ENCODE results near the gene LRFN3. TPM values are rescaled to one million over a fixed set of nuclear protein-coding genes. Genes with fewer than 3 reads are reported as not detected.

Gene LRFN3
- total RNA-seq, 1 donor from 2014 or later, result 14.4 TPM

DNA sequence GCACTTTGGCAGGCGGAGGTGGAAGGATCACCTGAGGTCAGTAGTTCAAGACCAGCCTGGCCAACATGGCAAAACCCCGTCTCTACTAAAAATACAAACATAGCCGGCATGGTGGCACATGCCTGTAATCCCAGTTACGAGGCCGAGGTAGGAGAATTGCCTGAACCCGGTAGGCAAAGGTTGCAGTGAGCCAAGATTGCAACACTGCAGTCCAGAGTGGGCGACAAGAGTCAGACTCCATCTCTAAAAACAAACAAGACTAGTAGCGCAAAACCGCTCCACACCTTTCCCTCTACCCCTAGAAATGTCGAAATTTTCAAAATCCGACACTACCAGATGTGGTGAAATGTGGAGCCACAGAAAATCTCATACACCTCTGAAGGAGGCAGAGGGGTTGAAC lies 16.9 kb upstream of the LRFN3 start:
- Histone ChIP-seq H3K36me3 (ENCODE audit: control insufficient read depth, insufficient read depth, low read length) (no peaks in the 10 kb centered on the region), H3K4me3 (ENCODE audit: low read depth, low read length) (no peak overlapping the region), H3K27me3 (ENCODE audit: control insufficient read depth, insufficient read depth, low read length) (no peaks in the 10 kb centered on the region)
- DNase-seq (ENCODE audit: low read depth), result no peak
- TF ChIP-seq, protein P1, sequence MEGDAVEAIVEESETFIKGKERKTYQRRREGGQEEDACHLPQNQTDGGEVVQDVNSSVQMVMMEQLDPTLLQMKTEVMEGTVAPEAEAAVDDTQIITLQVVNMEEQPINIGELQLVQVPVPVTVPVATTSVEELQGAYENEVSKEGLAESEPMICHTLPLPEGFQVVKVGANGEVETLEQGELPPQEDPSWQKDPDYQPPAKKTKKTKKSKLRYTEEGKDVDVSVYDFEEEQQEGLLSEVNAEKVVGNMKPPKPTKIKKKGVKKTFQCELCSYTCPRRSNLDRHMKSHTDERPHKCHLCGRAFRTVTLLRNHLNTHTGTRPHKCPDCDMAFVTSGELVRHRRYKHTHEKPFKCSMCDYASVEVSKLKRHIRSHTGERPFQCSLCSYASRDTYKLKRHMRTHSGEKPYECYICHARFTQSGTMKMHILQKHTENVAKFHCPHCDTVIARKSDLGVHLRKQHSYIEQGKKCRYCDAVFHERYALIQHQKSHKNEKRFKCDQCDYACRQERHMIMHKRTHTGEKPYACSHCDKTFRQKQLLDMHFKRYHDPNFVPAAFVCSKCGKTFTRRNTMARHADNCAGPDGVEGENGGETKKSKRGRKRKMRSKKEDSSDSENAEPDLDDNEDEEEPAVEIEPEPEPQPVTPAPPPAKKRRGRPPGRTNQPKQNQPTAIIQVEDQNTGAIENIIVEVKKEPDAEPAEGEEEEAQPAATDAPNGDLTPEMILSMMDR (IDR thresholded peaks at IDR 0.05; ENCODE audit: insufficient read depth, low read length, poor library complexity, severe bottlenecking), result no peak

DNA sequence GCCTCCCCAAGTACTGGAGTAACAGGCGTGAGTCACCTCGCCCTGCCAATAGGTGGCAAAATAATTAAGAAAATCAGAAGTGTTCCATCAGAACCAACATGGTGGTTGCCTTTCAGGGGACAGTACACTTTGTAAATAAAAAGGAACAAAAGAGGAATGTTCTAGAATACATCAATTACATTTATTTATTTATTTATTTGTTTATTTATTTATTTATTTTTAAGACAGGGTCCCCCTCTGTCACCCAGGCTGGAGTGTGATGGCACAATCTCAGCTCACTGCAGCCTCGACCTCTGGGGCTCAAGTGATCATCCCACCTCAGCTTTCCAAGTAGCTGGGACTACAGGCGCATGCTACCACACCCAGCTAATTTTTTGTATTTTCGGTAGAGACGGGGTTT lies 15.2 kb upstream of the LRFN3 start:
- Histone ChIP-seq H3K27me3 (ENCODE audit: control insufficient read depth, insufficient read depth, low read length) (peaks cover 2% of the 10 kb centered on the region), H3K4me3 (ENCODE audit: low read depth, low read length) (no peak overlapping the region), H3K36me3 (ENCODE audit: control insufficient read depth, insufficient read depth, low read length) (no peaks in the 10 kb centered on the region)
- DNase-seq (ENCODE audit: low read depth), result no peak
- TF ChIP-seq, protein P1 (IDR thresholded peaks at IDR 0.05; ENCODE audit: insufficient read depth, low read length, poor library complexity, severe bottlenecking), result no peak

DNA sequence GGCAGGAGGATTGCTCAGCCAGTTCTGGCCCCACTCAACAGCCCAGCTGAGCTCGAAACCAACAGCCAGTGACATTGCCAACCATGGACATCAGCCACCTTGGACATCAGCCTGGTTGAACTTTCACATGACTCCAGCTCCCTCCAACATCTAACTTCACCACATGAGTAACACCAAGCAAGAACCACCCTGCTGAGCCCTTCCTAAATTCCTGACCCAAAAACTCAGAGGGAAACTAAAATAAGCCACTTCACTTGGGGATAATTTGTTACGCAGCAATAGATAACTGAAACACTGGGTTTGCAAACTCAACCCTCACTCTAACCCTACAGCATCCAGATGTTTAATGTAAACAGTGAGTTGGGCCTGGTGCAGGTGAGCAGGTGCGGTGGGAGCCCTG lies 10.7 kb upstream of the LRFN3 start:
- H3K36me3 ChIP-seq (ENCODE audit: control insufficient read depth, insufficient read depth, low read length), result no peaks in the 10 kb centered on the region
- no peak for DNase-seq (ENCODE audit: low read depth)
- TF ChIP-seq, protein P1 (IDR thresholded peaks at IDR 0.05; ENCODE audit: insufficient read depth, low read length, poor library complexity, severe bottlenecking), result no peak
- H3K27me3 ChIP-seq (ENCODE audit: control insufficient read depth, insufficient read depth, low read length), result peaks cover 4% of the 10 kb centered on the region
- H3K4me3 ChIP-seq (ENCODE audit: low read depth, low read length), result no peak overlapping the region

DNA sequence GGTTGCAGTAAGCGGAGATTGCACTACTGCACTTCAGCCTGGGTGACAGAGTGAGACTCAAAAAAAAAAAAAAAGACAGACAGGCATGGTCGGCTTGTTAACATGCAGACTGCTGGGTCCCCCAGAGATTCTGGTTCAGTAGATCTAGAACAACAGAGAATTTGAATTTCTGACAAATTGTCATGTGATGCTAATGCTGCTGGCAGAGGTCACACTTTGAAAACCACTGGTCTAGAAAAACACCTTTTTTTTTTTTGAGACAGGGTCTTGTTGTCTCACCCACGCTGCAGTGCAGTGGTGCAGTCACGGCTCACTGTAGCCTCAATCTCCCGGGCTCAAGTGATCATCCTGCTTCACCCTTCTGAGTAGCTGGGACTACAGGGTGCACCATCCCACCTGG lies 7.7 kb upstream of the LRFN3 start:
- Histone ChIP-seq H3K4me3 (ENCODE audit: low read depth, low read length) (no peak overlapping the region), H3K27me3 (ENCODE audit: control insufficient read depth, insufficient read depth, low read length) (peaks cover 4% of the 10 kb centered on the region), H3K36me3 (ENCODE audit: control insufficient read depth, insufficient read depth, low read length) (no peaks in the 10 kb centered on the region)
- no peak for DNase-seq (ENCODE audit: low read depth)
- TF ChIP-seq, protein P1 (IDR thresholded peaks at IDR 0.05; ENCODE audit: insufficient read depth, low read length, poor library complexity, severe bottlenecking), result no peak

DNA sequence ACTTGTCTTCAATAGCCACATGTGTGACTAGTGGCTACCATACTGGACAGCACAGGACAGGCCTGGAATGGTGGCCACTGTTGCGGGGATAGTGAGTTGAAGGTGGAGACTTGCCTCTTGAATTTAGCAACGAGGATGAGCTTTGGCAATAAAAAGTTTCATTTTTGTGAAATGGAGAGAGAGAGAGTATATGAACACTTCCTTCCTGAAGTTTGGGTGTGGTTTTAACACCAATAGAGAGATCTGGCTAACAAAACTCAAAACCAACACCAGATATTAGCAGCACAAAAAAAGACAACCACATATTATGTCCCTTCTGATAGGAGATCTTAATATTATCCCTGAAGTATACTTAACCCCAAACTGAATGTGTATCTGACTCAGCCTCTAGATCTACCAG lies 6.3 kb upstream of the LRFN3 start:
- no peaks in the 10 kb centered on the region for H3K36me3 ChIP-seq (ENCODE audit: control insufficient read depth, insufficient read depth, low read length)
- H3K4me3 ChIP-seq (ENCODE audit: low read depth, low read length), result no peak overlapping the region
- peaks cover 4% of the 10 kb centered on the region for H3K27me3 ChIP-seq (ENCODE audit: control insufficient read depth, insufficient read depth, low read length)
- TF ChIP-seq, protein P1 (IDR thresholded peaks at IDR 0.05; ENCODE audit: insufficient read depth, low read length, poor library complexity, severe bottlenecking), result no peak
- DNase-seq (ENCODE audit: low read depth), result no peak

DNA sequence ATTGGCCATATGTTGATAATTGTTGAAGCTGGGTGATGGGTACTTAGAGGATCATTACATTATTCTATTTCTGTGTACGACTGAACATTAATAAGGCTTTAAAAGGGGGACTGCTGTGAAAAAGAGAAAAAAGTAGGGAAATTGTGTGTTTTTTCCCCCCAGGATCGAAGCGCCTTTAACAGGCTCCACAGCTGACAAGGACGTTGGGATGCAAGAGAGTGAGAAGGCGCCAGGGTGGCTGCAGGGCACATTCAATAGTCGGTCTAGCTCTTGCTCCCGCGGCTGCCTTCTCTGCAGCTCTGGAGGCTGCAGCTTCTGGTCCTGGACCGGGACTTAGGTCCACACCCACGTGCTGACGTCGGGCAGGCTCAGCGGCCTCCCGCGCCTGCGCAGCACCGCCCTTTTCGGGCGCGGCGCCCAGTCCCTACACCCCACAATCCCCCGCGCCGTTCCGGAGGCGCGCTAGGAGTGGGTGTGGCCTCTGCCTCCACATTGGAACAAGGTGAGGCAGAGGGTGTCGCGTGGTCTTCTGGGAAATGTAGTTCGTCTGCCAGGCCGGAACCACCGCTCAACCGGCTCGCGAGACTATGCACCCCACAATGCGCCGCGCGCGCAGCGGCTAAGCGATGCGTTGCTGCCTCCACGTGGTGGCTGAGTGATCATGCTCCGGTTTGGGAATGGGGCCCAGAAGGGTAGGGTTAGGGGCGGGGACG lies 4.9 kb upstream of the LRFN3 start:
- TF ChIP-seq, protein P1 (IDR thresholded peaks at IDR 0.05; ENCODE audit: insufficient read depth, low read length, poor library complexity, severe bottlenecking), result peak; percentile 86
- H3K27me3 ChIP-seq (ENCODE audit: control insufficient read depth, insufficient read depth, low read length), result peaks cover 2% of the 10 kb centered on the region

More for the DNA sequence above, 4.9 kb upstream of the LRFN3 start:
- Histone ChIP-seq H3K36me3 (ENCODE audit: control insufficient read depth, insufficient read depth, low read length) (no peaks in the 10 kb centered on the region), H3K4me3 (ENCODE audit: low read depth, low read length) (peak overlapping the region; percentile 32)
- DNase-seq (ENCODE audit: low read depth), result peak; percentile 96
